ENCODE data around the gene CMTM4.

The CMTM4 gene

DNA sequence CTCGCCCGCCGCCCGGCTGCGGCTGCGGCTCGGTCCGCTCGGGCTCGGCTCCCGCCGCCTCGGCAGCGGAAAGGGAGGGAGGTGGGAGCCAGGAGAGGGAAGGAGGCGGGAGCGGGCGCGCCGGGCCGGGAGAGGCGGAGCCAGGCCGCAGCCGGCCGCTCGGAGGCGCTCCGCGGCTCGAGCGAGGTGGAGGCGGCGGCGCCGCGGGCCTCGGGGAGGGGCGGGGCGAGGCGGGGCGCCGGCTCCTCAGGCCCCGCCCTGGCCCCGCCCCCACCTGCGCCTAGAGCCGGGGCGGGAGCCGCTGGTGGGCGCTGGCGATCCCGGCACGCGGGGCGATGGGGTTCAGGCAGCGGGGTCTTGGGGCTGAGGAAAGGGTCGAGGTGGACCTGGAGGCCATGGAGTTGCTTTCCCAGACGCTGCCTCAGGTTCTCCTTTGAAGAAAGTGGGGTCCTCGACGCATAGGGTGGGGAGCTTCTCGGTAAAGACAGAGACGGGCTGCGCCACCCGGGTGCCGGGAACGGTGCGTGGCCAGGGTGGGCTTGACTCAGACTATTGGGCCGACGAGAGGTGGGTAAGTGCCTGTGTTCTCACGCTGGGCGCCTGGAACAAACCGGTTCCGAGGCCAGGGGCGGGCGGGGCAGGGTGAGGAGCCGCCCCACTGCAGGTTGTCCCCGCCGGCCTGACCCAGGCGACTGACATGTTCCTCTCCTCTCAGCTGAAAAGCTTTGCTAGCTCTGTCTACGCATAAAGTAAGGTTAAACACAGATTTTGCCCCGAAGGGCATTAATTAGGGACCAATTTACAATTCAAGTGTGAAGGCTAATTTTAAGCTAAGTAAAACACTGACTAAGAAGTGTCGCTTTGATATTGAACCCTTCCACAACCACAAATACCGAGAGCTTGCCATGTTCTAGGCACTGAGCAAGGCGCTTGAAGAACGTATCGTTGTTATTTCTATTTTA lies at the start of gene CMTM4:
Gene CMTM4, minus strand, starts transcription at position 75 of the 962 bp plus-strand sequence. CDS start 218 bp downstream, outside the sequence.
- Histone ChIP-seq H3K9me3 (ENCODE audit: control insufficient read depth in 2 of 2, low read length in 2 of 2) (no peaks in the 10 kb centered on the region), H3K36me3 (ENCODE audit: control insufficient read depth in 2 of 2, insufficient read depth in 2 of 2, low read length in 2 of 2) (no peaks in the 10 kb centered on the region), H3K9ac (ENCODE audit: low read depth in 1 of 2, low read length in 2 of 2) (peak within 1 kb of the TSS; percentile 92 to 93), H3K4me3 (ENCODE audit: low read length in 2 of 2) (peak within 1 kb of the TSS; percentile 90), H3K27ac (ENCODE audit: low read depth in 2 of 2, low read length in 2 of 2) (peak within 1 kb of the TSS; percentile 90 to 95), H3K4me1 (ENCODE audit: control insufficient read depth in 2 of 2, insufficient read depth in 2 of 2, low read length in 2 of 2) (peaks cover 18 to 24% of the 10 kb centered on the region in 2 donors), H3K27me3 (ENCODE audit: control insufficient read depth in 2 of 2, insufficient read depth in 2 of 2, low read length in 2 of 2) (peaks cover 0 to 2% of the 10 kb centered on the region in 2 donors)

GRCh38 chr16:66746048-66746447 lies 49.5 kb upstream of the CMTM4 start:
- peaks cover 33 to 53% of the 10 kb centered on the region in 2 donors for H3K36me3 ChIP-seq (ENCODE audit: control insufficient read depth in 2 of 2, insufficient read depth in 2 of 2, low read length in 2 of 2)
- no peak overlapping the region for H3K4me3 ChIP-seq (ENCODE audit: low read length in 2 of 2)
- H3K27me3 ChIP-seq (ENCODE audit: control insufficient read depth in 2 of 2, insufficient read depth in 2 of 2, low read length in 2 of 2): no peaks in the 10 kb centered on the region
- H3K9me3 ChIP-seq (ENCODE audit: control insufficient read depth in 2 of 2, low read length in 2 of 2): no peaks in the 10 kb centered on the region
- no peak overlapping the region for H3K9ac ChIP-seq (ENCODE audit: low read depth in 1 of 2, low read length in 2 of 2)
- H3K27ac ChIP-seq (ENCODE audit: low read depth in 2 of 2, low read length in 2 of 2): no peak overlapping the region
- peaks cover 33 to 44% of the 10 kb centered on the region in 2 donors for H3K4me1 ChIP-seq (ENCODE audit: control insufficient read depth in 2 of 2, insufficient read depth in 2 of 2, low read length in 2 of 2)

- H3K36me3 ChIP-seq (ENCODE audit: control insufficient read depth in 2 of 2, insufficient read depth in 2 of 2, low read length in 2 of 2): peaks cover 31 to 54% of the 10 kb centered on the region in 2 donors
- peaks cover 35 to 42% of the 10 kb centered on the region in 2 donors for H3K4me1 ChIP-seq (ENCODE audit: control insufficient read depth in 2 of 2, insufficient read depth in 2 of 2, low read length in 2 of 2)
- H3K27me3 ChIP-seq (ENCODE audit: control insufficient read depth in 2 of 2, insufficient read depth in 2 of 2, low read length in 2 of 2): no peaks in the 10 kb centered on the region
- no peaks in the 10 kb centered on the region for H3K9me3 ChIP-seq (ENCODE audit: control insufficient read depth in 2 of 2, low read length in 2 of 2)
- H3K27ac ChIP-seq (ENCODE audit: low read depth in 2 of 2, low read length in 2 of 2): peak overlapping the region; percentile 83 to 95
- no peak overlapping the region for H3K4me3 ChIP-seq (ENCODE audit: low read length in 2 of 2)
- H3K9ac ChIP-seq (ENCODE audit: low read depth in 1 of 2, low read length in 2 of 2): peak overlapping the region in 1 of 2 donors; percentile 68
These were observed 45.6 kb upstream of the CMTM4 start for GRCh38 chr16:66741950-66742808.

GRCh38 chr16:66741169-66741900 lies 44.8 kb upstream of the CMTM4 start:
- H3K4me1 ChIP-seq (ENCODE audit: control insufficient read depth in 2 of 2, insufficient read depth in 2 of 2, low read length in 2 of 2): peaks cover 30 to 33% of the 10 kb centered on the region in 2 donors
- H3K36me3 ChIP-seq (ENCODE audit: control insufficient read depth in 2 of 2, insufficient read depth in 2 of 2, low read length in 2 of 2): peaks cover 28 to 55% of the 10 kb centered on the region in 2 donors
- no peaks in the 10 kb centered on the region for H3K27me3 ChIP-seq (ENCODE audit: control insufficient read depth in 2 of 2, insufficient read depth in 2 of 2, low read length in 2 of 2)
- no peaks in the 10 kb centered on the region for H3K9me3 ChIP-seq (ENCODE audit: control insufficient read depth in 2 of 2, low read length in 2 of 2)
- peak overlapping the region; percentile 83 to 95 for H3K27ac ChIP-seq (ENCODE audit: low read depth in 2 of 2, low read length in 2 of 2)
- peak overlapping the region; percentile 0 to 11 for H3K4me3 ChIP-seq (ENCODE audit: low read length in 2 of 2)
- H3K9ac ChIP-seq (ENCODE audit: low read depth in 1 of 2, low read length in 2 of 2): peak overlapping the region; percentile 52 to 68

- H3K36me3 ChIP-seq (ENCODE audit: control insufficient read depth in 2 of 2, insufficient read depth in 2 of 2, low read length in 2 of 2): peaks cover 32 to 61% of the 10 kb centered on the region in 2 donors
- H3K4me1 ChIP-seq (ENCODE audit: control insufficient read depth in 2 of 2, insufficient read depth in 2 of 2, low read length in 2 of 2): peaks cover 30 to 32% of the 10 kb centered on the region in 2 donors
- no peaks in the 10 kb centered on the region for H3K27me3 ChIP-seq (ENCODE audit: control insufficient read depth in 2 of 2, insufficient read depth in 2 of 2, low read length in 2 of 2)
- H3K27ac ChIP-seq (ENCODE audit: low read depth in 2 of 2, low read length in 2 of 2): peak overlapping the region; percentile 83 to 95
- no peaks in the 10 kb centered on the region for H3K9me3 ChIP-seq (ENCODE audit: control insufficient read depth in 2 of 2, low read length in 2 of 2)
- peak overlapping the region; percentile 39 to 49 for H3K4me3 ChIP-seq (ENCODE audit: low read length in 2 of 2)
- peak overlapping the region; percentile 52 to 68 for H3K9ac ChIP-seq (ENCODE audit: low read depth in 1 of 2, low read length in 2 of 2)
These were observed 44.0 kb upstream of the CMTM4 start for GRCh38 chr16:66740533-66740932.

- H3K27me3 ChIP-seq (ENCODE audit: control insufficient read depth in 2 of 2, insufficient read depth in 2 of 2, low read length in 2 of 2): no peaks in the 10 kb centered on the region
- peaks cover 33 to 62% of the 10 kb centered on the region in 2 donors for H3K36me3 ChIP-seq (ENCODE audit: control insufficient read depth in 2 of 2, insufficient read depth in 2 of 2, low read length in 2 of 2)
- peaks cover 30 to 32% of the 10 kb centered on the region in 2 donors for H3K4me1 ChIP-seq (ENCODE audit: control insufficient read depth in 2 of 2, insufficient read depth in 2 of 2, low read length in 2 of 2)
- peak overlapping the region in 1 of 2 donors; percentile 39 for H3K4me3 ChIP-seq (ENCODE audit: low read length in 2 of 2)
- peak overlapping the region in 1 of 2 donors; percentile 33 for H3K9ac ChIP-seq (ENCODE audit: low read depth in 1 of 2, low read length in 2 of 2)
- H3K9me3 ChIP-seq (ENCODE audit: control insufficient read depth in 2 of 2, low read length in 2 of 2): no peaks in the 10 kb centered on the region
- peak overlapping the region; percentile 83 to 95 for H3K27ac ChIP-seq (ENCODE audit: low read depth in 2 of 2, low read length in 2 of 2)
These were observed 43.5 kb upstream of the CMTM4 start for GRCh38 chr16:66740010-66740409.

DNA sequence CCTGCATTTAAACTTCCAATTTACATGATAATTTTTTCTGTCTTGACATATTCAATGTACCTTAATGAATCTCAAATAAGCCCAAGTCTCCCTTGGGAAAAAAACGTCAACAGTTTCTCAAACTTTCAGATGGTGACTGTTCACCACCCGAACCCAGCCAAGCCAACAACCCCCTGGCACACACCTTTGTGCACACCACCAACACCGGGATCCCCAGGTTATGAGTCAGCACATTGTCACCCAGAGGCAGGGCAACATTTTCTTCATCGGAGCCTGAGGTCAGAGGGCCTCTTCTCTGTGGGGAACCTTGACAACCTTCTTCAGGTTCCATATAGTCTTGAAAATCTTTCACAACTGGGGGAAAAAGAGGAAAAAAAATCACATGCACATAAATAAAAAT lies 39.3 kb upstream of the CMTM4 start:
- Histone ChIP-seq H3K4me1 (ENCODE audit: control insufficient read depth in 2 of 2, insufficient read depth in 2 of 2, low read length in 2 of 2) (peaks cover 15 to 16% of the 10 kb centered on the region in 2 donors), H3K9ac (ENCODE audit: low read depth in 1 of 2, low read length in 2 of 2) (no peak overlapping the region), H3K27ac (ENCODE audit: low read depth in 2 of 2, low read length in 2 of 2) (no peak overlapping the region), H3K27me3 (ENCODE audit: control insufficient read depth in 2 of 2, insufficient read depth in 2 of 2, low read length in 2 of 2) (no peaks in the 10 kb centered on the region), H3K36me3 (ENCODE audit: control insufficient read depth in 2 of 2, insufficient read depth in 2 of 2, low read length in 2 of 2) (peaks cover 57 to 72% of the 10 kb centered on the region in 2 donors), H3K9me3 (ENCODE audit: control insufficient read depth in 2 of 2, low read length in 2 of 2) (no peaks in the 10 kb centered on the region), H3K4me3 (ENCODE audit: low read length in 2 of 2) (no peak overlapping the region)

DNA sequence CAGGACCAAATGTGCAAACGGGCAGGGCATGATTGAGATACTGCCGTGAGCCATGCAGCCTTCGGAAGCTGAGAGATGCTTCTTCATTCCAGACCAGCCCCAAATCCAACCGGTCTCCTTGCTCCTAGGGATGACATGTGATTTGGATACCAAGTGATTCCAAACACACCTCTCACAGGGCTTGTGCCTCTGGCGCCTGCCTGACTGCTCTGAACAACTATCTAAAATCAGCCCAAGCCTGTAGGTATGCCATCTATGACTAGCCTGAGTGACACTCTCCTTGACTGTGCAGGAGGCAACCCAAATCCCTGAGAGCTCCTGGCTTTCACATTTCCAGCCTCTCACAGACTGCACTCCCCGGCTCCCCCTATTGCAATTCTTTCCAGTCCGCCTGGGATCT lies 34.6 kb upstream of the CMTM4 start:
- no peak overlapping the region for H3K4me3 ChIP-seq (ENCODE audit: low read length in 2 of 2)
- no peak overlapping the region for H3K27ac ChIP-seq (ENCODE audit: low read depth in 2 of 2, low read length in 2 of 2)
- H3K9ac ChIP-seq (ENCODE audit: low read depth in 1 of 2, low read length in 2 of 2): no peak overlapping the region
- no peaks in the 10 kb centered on the region for H3K27me3 ChIP-seq (ENCODE audit: control insufficient read depth in 2 of 2, insufficient read depth in 2 of 2, low read length in 2 of 2)
- peaks cover 66 to 85% of the 10 kb centered on the region in 2 donors for H3K36me3 ChIP-seq (ENCODE audit: control insufficient read depth in 2 of 2, insufficient read depth in 2 of 2, low read length in 2 of 2)
- H3K4me1 ChIP-seq (ENCODE audit: control insufficient read depth in 2 of 2, insufficient read depth in 2 of 2, low read length in 2 of 2): no peaks in the 10 kb centered on the region
- H3K9me3 ChIP-seq (ENCODE audit: control insufficient read depth in 2 of 2, low read length in 2 of 2): no peaks in the 10 kb centered on the region

DNA sequence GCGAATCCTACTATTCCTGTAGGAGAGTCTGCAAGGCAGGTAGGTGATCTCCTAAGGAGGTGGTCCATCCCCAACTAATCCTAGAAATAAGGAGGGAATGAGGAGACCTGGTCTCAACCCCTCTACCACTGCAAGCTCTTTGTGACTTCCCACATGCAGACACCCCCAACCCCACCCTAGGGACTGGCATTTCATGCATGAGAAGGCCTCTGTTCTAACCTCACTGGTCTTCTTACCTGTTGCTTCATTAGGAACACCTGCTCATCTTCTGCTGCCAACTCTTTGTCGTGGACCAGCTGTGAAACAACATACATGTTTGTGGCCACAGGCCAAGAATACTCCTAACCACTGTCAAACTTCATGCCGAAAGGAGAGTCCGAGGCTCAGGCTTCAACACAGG lies 32.3 kb upstream of the CMTM4 start:
- Histone ChIP-seq H3K27me3 (ENCODE audit: control insufficient read depth in 2 of 2, insufficient read depth in 2 of 2, low read length in 2 of 2) (no peaks in the 10 kb centered on the region), H3K9me3 (ENCODE audit: control insufficient read depth in 2 of 2, low read length in 2 of 2) (no peaks in the 10 kb centered on the region), H3K36me3 (ENCODE audit: control insufficient read depth in 2 of 2, insufficient read depth in 2 of 2, low read length in 2 of 2) (peaks cover 71 to 89% of the 10 kb centered on the region in 2 donors), H3K9ac (ENCODE audit: low read depth in 1 of 2, low read length in 2 of 2) (no peak overlapping the region), H3K27ac (ENCODE audit: low read depth in 2 of 2, low read length in 2 of 2) (no peak overlapping the region), H3K4me1 (ENCODE audit: control insufficient read depth in 2 of 2, insufficient read depth in 2 of 2, low read length in 2 of 2) (no peaks in the 10 kb centered on the region), H3K4me3 (ENCODE audit: low read length in 2 of 2) (no peak overlapping the region)

All from mucosa of rectum (tissue), 2 donors.